Measurements from ENCODE around the gene GAREM1. TPM values are rescaled to one million over a fixed set of nuclear protein-coding genes. Genes with fewer than 3 reads are reported as not detected.

GAREM1 gene
- total RNA-seq, 1 experiment from 2014 or later, result 5.1 TPM

DNA sequence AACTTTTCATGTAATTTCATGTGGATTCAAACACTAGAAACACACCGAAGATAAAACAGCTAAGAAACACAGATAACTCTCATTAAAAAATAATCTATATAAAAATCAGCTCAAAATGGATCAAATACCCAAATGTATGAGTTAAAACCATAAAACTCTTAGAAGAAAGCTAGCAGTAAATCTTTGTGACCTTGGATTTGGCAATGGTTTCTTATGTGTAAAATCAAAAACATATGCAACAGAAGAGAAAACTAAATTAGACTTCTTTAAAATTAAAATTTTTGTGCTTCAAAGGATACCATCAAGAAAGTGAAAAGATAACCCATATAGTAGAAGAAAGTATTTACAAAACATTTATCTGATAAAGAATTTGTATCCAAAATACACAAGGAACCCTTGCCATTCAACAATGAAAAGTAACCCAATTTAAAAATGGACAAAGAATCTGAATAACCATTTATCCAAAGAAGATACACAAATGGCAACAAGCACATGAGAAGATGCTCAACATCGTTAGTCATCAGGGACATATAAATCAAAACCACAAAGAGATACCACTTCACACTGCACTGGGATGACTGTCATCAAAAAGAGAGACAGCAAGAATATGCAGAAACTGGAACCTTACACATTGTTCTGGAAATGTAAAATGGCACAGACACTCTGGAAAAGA lies 27.5 kb downstream of the GAREM1 start:
- Histone ChIP-seq H3K9me3 (replicated peaks) (no peaks in the 10 kb centered on the region), H3K27ac (no peak overlapping the region), H3K4me1 (no peaks in the 10 kb centered on the region), H3K27me3 (no peaks in the 10 kb centered on the region), H3K4me3 (no peak overlapping the region), H3K36me3 (no peaks in the 10 kb centered on the region)
- DNase-seq, result no peak

DNA sequence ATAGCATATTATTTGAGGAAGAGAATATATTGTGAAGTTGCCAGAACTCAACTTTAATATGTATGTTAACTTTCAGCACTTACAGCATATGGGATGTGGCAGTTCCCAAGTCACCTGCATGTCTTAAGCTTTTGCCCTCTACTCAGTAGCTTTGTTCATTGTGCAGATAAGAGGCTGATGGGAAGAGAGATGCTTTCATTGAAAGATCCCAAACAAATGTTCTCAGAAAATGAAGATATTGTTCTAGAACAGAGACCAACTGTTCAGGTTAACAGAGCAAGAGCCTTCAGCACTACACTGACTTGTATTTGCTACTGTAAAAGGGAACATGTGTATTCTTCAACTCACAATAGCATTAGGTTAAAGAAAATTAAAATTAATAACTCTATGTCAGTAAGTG lies 28.1 kb downstream of the GAREM1 start:
- DNase-seq, result no peak
- Histone ChIP-seq H3K9me3 (replicated peaks) (no peaks in the 10 kb centered on the region), H3K4me3 (no peak overlapping the region), H3K27ac (no peak overlapping the region), H3K27me3 (no peaks in the 10 kb centered on the region), H3K36me3 (no peaks in the 10 kb centered on the region), H3K4me1 (no peaks in the 10 kb centered on the region)

DNA sequence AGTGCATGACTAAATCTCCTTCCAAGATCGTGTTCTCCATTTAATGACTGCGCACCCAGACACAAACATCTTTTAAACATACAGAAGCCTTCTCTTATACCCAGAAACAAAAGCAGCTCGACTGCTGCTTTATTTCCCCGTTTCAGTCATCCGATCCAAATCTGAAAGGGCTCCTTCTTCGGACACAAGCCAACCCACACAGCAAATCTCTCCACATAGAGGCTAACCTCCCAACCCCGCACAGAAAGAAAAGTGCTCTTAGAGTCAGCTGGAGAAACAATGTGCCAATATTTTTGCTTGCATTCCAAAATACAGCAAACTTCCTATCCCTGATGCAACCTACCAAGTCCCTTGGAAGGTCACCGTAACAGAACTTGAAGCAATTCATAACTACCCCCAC lies 29.1 kb downstream of the GAREM1 start:
- Histone ChIP-seq H3K36me3 (no peaks in the 10 kb centered on the region), H3K4me3 (no peak overlapping the region), H3K9me3 (replicated peaks) (no peaks in the 10 kb centered on the region), H3K27me3 (no peaks in the 10 kb centered on the region), H3K27ac (no peak overlapping the region), H3K4me1 (no peaks in the 10 kb centered on the region)
- DNase-seq, result no peak

DNA sequence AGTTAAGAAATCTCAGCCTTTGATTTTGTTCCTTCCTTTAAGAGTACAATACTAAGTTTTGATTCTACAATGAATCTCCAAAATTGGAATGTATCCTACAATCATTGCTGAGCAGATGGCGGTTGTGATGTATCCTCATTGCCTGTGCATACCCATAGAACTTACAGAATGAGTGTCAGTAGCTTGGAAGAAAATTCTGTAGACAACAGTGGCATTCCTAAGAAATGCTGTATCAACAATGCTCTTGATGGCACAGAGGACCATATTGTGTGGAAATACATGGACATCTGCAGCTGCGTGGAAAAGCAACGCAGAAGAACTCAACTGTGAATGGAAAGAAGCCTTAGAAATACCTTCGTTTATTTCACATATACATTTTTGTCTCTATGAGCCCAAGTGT lies 30.2 kb downstream of the GAREM1 start:
- DNase-seq, result no peak
- Histone ChIP-seq H3K4me1 (no peaks in the 10 kb centered on the region), H3K27ac (no peak overlapping the region), H3K9me3 (replicated peaks) (no peaks in the 10 kb centered on the region), H3K4me3 (no peak overlapping the region), H3K27me3 (no peaks in the 10 kb centered on the region), H3K36me3 (no peaks in the 10 kb centered on the region)

DNA sequence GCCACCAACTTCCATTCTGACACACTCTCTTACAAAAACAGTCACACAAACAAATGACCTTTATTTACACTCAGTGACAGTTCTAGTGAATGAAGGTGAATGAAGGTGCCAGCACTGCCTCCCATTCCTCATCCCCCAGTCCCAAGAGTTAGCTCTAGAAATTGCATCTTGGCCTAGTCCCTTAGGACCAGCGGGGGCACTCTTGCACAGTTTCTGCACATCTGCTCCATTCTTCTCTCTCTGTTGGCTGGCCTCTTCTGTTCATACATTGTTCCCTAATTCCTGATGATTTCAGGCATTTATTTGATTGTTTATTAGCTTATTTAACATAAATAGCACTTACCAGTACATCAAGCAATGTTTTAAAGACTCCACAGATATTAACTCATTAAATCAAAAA lies 30.9 kb downstream of the GAREM1 start:
- Histone ChIP-seq H3K27me3 (no peaks in the 10 kb centered on the region), H3K9me3 (replicated peaks) (no peaks in the 10 kb centered on the region), H3K4me3 (no peak overlapping the region), H3K27ac (no peak overlapping the region), H3K36me3 (no peaks in the 10 kb centered on the region), H3K4me1 (no peaks in the 10 kb centered on the region)
- DNase-seq, result peak in 1 of 2 experiments; percentile 8

DNA sequence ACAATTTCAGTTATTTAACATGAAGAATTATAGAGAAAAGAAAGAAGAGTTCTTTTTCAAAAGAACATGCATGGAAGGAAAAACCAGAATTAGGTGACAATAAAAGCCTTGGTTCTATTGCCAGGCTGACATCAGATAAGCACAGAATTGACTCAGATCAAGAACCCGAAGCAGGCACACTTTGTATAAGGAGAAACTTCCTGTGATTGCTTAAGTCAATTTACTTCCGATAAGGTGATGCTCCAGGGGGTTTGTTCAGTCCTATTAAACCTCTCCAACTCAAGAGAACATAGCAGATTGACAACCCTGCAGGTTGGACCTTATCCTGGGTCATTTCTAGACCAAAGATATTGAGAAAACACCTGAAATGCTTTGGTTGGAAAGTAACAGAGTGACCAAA lies 31.4 kb downstream of the GAREM1 start:
- H3K27me3 ChIP-seq, result no peaks in the 10 kb centered on the region
- H3K36me3 ChIP-seq, result no peaks in the 10 kb centered on the region
- no peak for DNase-seq
- H3K4me1 ChIP-seq, result no peaks in the 10 kb centered on the region
- no peak overlapping the region for H3K27ac ChIP-seq
- H3K4me3 ChIP-seq, result no peak overlapping the region
- H3K9me3 ChIP-seq (replicated peaks), result no peaks in the 10 kb centered on the region

DNA sequence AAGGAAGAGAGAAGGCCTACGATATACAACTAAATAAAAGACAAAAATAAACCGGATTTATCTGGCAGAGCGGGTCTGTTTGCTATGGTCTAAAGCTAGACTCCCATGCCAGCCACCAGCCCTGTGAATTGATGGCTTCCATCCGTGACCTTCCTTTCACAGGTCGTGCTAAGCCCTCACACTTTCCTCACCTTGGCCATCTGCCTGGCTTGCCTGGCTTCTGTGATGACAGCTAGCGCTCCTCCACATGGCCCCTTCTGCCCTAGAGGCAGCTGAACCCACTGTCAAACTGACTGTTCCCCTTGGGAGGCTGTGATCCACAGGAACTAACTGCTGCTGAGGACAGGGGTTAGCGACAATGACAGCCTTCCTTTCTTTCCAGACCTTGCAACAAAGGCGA lies 32.5 kb downstream of the GAREM1 start:
- no peaks in the 10 kb centered on the region for H3K36me3 ChIP-seq

DNA sequence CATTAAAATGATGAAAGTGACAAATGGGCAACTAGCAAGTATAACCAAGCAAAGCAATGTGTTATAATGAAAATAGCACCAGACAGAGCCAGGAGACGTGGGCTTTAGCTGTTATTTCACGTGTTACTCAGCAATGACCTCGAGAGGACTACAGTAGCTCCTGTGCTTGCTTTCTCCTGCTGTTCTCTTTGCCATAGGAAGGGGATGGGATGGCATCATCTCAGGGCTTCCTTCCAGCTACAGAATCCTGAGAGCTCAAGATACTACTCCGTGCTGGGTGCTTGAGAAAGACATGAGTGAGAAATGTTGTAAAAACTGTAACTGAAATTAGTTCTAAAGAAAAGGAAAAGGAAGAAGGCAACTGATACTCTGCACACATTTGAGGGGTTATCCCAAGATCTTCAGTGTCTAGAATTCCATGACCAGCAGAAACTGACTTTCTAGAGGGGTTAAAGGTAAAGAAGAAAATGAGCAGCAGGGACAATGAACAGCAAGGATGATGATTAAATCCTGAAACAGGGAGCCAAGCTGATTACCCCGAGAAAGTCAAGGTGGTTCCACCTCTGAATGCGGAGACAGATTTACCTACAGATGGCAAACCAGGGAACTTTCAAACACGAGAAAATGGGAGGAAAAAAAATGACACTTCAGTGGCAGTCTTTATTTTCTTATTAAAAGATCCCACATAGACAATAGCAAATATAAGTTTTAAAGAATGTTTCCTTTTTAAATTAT lies 33.4 kb downstream of the GAREM1 start:
- H3K36me3 ChIP-seq, result no peaks in the 10 kb centered on the region
- no peaks in the 10 kb centered on the region for H3K27me3 ChIP-seq
- no peaks in the 10 kb centered on the region for H3K4me1 ChIP-seq
- no peak overlapping the region for H3K27ac ChIP-seq
- H3K4me3 ChIP-seq, result no peak overlapping the region
- H3K9me3 ChIP-seq (replicated peaks), result no peaks in the 10 kb centered on the region
- DNase-seq, result no peak

More for the DNA sequence above, 32.5 kb downstream of the GAREM1 start:
- no peak overlapping the region for H3K27ac ChIP-seq
- H3K4me3 ChIP-seq, result no peak overlapping the region
- H3K27me3 ChIP-seq, result no peaks in the 10 kb centered on the region
- DNase-seq, result no peak
- no peaks in the 10 kb centered on the region for H3K9me3 ChIP-seq (replicated peaks)
- H3K4me1 ChIP-seq, result no peaks in the 10 kb centered on the region

DNA sequence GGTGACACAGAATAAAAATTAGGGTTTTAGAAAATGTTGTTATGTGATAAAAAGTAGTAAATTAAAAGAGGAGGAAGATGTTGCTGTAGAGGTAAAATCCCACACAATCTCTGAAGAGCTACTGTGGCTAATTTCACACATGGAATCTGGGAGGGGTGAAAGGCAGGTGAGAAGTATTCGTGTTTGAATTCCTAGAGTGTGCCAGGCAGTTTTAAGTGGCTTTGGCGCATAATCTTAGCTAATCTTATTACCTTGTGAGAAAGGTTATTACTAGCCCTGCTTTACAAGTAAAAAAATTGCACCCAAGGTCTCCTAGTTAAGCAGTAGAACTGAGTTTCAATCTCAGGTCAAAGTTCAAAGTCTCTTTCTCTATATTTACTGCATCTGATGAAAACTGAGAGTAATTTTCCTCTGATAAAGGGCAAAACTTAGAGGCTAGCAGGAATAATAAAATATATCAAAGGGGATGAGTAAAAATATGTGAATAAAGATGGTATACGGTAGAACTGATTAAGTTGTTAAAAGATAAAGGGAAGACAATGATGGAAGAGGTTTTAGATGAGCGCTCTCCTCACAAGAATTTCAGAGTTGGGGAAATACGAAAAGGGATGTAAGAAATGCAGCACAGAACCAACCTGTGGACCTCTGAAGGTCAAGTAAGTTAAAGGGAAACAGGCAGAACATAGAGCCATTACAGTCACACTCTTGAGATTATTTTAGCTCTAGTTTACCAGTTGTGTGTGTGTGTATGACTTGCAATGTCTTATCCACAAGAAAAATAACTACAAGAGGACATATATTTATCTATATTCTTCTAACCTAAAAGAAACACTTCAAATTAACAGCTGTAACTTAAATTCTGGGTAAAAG lies 34.8 kb downstream of the GAREM1 start:
- Histone ChIP-seq H3K27me3 (no peaks in the 10 kb centered on the region), H3K4me1 (no peaks in the 10 kb centered on the region), H3K27ac (no peak overlapping the region), H3K36me3 (no peaks in the 10 kb centered on the region), H3K9me3 (replicated peaks) (no peaks in the 10 kb centered on the region), H3K4me3 (no peak overlapping the region)
- DNase-seq, result no peak

DNA sequence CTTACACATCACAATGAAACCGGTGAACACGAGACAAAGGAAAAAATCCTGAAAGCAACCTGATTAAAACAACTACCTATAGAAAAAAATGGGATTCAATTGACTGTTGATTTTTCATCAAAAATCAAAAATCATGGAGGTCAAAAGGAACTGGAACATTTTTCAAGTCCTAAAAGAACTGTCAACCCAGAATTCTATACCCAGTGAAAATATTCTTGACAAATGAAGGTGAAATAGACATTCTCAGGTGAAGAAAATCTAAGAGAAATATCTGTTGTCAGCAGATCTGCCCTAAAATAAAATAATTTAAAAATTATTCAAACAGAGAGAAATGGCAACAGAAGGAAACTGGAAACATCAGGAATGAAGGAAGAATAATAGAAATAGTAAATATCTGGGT lies 38.9 kb downstream of the GAREM1 start:
- Histone ChIP-seq H3K4me3 (no peak overlapping the region), H3K4me1 (no peaks in the 10 kb centered on the region), H3K27me3 (no peaks in the 10 kb centered on the region), H3K27ac (no peak overlapping the region), H3K9me3 (replicated peaks) (no peaks in the 10 kb centered on the region), H3K36me3 (no peaks in the 10 kb centered on the region)
- DNase-seq, result no peak

DNA sequence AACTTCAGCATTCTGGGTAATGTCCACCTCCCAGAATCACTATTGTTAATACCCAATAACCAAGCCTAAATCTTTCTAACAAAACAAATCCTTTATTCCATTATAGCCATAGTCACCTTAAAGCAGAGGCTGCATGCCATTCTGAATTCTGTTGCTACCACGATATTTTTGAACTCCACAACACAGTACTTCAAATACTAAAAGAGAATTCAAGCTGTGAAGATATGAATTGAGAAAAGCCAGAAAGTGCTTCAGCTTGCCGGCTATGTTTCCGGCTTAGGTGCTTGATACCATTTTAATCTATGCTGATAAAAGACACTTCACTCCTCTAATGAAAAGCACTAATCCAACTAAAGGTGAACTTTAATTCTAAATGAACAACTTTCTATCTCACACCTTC lies 41.3 kb downstream of the GAREM1 start:
- H3K27ac ChIP-seq, result no peak overlapping the region
- H3K9me3 ChIP-seq (replicated peaks), result no peaks in the 10 kb centered on the region
- DNase-seq, result no peak
- H3K36me3 ChIP-seq, result no peaks in the 10 kb centered on the region
- H3K27me3 ChIP-seq, result no peaks in the 10 kb centered on the region
- no peaks in the 10 kb centered on the region for H3K4me1 ChIP-seq
- no peak overlapping the region for H3K4me3 ChIP-seq

DNA sequence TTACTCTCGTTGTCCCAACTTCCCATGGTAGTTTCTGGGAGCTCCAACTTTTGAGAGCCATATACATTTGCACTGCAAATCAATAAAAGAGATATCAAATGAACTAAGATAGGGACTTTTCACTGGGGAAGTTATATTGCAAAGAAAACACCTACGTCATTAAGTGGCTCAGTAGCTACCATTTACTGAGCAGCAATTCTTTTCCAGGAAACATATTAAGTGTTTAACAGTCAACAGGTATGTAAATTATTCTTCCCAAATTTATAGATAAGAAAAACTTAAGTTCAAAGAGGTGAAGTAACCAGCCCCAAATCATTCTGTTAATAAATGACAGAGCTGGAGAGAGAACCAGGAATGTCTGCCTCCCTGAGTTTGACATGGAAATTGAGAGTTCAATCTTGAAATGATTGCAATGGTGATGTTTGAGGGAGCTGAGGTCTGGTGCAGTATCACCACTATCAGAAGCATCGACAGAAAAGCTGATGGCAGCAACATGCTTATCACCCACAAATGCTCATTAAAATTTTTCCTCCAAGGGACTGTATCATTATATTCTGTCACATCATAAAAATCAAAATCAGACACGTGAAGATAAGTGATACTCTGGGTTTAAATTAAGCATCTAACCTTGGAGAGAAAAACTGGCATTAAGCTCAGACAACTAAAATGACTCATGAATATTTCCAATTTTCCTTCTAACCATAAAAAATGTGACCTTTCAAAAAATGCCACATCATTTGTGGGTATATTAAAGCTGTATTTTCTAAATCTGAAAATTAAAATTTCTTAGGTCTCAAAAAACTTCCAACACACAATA lies 43.4 kb downstream of the GAREM1 start:
- Histone ChIP-seq H3K4me1 (no peaks in the 10 kb centered on the region), H3K27ac (no peak overlapping the region), H3K36me3 (no peaks in the 10 kb centered on the region), H3K27me3 (no peaks in the 10 kb centered on the region), H3K4me3 (no peak overlapping the region), H3K9me3 (replicated peaks) (no peaks in the 10 kb centered on the region)
- DNase-seq, result no peak

DNA sequence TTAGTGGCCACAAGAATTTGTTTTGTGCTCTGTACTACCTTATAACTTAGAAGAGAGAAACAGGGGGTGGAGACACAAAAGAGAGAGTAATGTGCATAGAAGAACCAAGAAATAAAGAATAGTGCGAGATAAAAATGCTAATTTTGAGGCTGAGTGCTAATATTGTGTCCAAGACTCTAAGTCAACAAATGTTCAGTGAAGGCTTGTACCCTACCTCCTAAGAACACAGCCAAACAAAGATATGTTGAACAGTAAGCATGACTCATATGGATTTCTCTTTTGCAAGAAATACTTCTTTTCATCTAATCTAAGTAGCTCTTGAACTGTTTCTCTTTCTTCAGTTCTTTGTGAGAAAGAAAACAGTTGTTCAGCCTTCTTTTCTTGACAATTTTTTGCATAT lies 45.2 kb downstream of the GAREM1 start:
- DNase-seq, result no peak
- Histone ChIP-seq H3K9me3 (replicated peaks) (no peaks in the 10 kb centered on the region), H3K4me3 (no peak overlapping the region), H3K4me1 (no peaks in the 10 kb centered on the region), H3K36me3 (no peaks in the 10 kb centered on the region), H3K27me3 (no peaks in the 10 kb centered on the region), H3K27ac (no peak overlapping the region)

DNA sequence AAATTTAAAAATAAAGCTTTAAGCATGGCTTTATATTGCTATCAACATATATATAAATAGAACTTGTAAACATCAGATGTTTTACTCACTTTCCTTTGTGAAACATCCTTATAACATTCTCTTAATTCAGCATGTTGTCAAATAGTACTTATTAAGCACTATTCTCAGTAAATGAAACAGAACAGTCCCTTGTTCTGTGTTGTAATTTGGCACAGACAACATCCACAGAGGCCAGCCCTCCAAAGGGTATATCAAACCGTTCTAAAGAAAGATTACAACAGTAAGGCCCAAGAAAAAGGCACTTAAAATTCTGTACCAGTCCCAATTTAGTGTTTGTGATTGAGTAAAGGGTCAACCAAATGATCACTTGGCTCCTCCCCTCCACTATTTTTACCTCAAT lies 46.0 kb downstream of the GAREM1 start:
- Histone ChIP-seq H3K4me1 (no peaks in the 10 kb centered on the region), H3K27me3 (no peaks in the 10 kb centered on the region), H3K36me3 (no peaks in the 10 kb centered on the region), H3K9me3 (replicated peaks) (no peaks in the 10 kb centered on the region), H3K4me3 (no peak overlapping the region), H3K27ac (no peak overlapping the region)
- no peak for DNase-seq
